T-helper 1 cell treated with Interleukin-12 subunit alpha and Interleukin-12 subunit beta and Interleukin-4 antibody, amounts not matched to agents 30 ng/mL and 1 ng/mL, for 36 hours (primary cell): ENCODE results near the gene RBMS1. TPM values are rescaled to one million over a fixed set of nuclear protein-coding genes. Genes with fewer than 3 reads are reported as not detected.

ENCODE experiments used
- intact Hi-C: fragments of 100-400 bp; cut with micrococcal nuclease; formaldehyde crosslinking; loops from one replicate; pipeline ENCODE4 v1.15.1; 2024
- total RNA-seq: library from RNA; stranded (reverse); gene quantifications from 2 replicates; pipeline ENCODE4 v1.2.3, GENCODE V29; 2022

RBMS1 gene
- total RNA-seq, 1 donor from 2014 or later, result 61.2 TPM

GRCh38 chr2:160268151-160268781 lies 225.3 kb downstream of the RBMS1 start:
- intact Hi-C loops, result loop anchor here (5.0 kb wide), 2 partner anchors 139 to 724 kb away; no protein-coding TSS in a partner anchor

- intact Hi-C loops, result loop anchor here (2.0 to 5.0 kb wide), 3 partner anchors 57 to 725 kb away; no protein-coding TSS in a partner anchor
These were observed 225.9 kb downstream of the RBMS1 start for GRCh38 chr2:160267692-160268091.

GRCh38 chr2:160267022-160267421 lies 226.6 kb downstream of the RBMS1 start:
- intact Hi-C loops, result loop anchor here (2.0 to 5.0 kb wide), 3 partner anchors 56 to 725 kb away; no protein-coding TSS in a partner anchor

GRCh38 chr2:160266037-160266551 lies 227.5 kb downstream of the RBMS1 start:
- intact Hi-C loops, result loop anchor here (2.0 to 5.0 kb wide), 3 partner anchors 55 to 726 kb away; no protein-coding TSS in a partner anchor

- intact Hi-C loops, result no loop called here
These were observed 229.3 kb downstream of the RBMS1 start for GRCh38 chr2:160264308-160264707.

- intact Hi-C loops, result no loop called here
These were observed 231.9 kb downstream of the RBMS1 start for GRCh38 chr2:160261732-160262131.

GRCh38 chr2:160258492-160258805 lies 235.2 kb downstream of the RBMS1 start:
- intact Hi-C loops, result no loop called here

- intact Hi-C loops, result no loop called here
These were observed 235.7 kb downstream of the RBMS1 start for GRCh38 chr2:160257743-160258491.

- intact Hi-C loops, result no loop called here
These were observed 236.4 kb downstream of the RBMS1 start for GRCh38 chr2:160257041-160257742.

GRCh38 chr2:160256507-160256906 lies 237.1 kb downstream of the RBMS1 start:
- intact Hi-C loops, result no loop called here

GRCh38 chr2:160255408-160255807 lies 238.2 kb downstream of the RBMS1 start:
- intact Hi-C loops, result no loop called here

GRCh38 chr2:160254189-160254762 lies 239.3 kb downstream of the RBMS1 start:
- intact Hi-C loops, result no loop called here

- intact Hi-C loops, result no loop called here
These were observed 240.0 kb downstream of the RBMS1 start for GRCh38 chr2:160253440-160254188.

GRCh38 chr2:160252900-160253299 lies 240.7 kb downstream of the RBMS1 start:
- intact Hi-C loops, result loop anchor here (1.0 kb wide), 5 partner anchors 666 to 1020 kb away; no protein-coding TSS in a partner anchor

GRCh38 chr2:160252278-160252887 lies 241.2 kb downstream of the RBMS1 start:
- intact Hi-C loops, result loop anchor here (1.0 kb wide), 5 partner anchors 667 to 1021 kb away; no protein-coding TSS in a partner anchor

- intact Hi-C loops, result no loop called here
These were observed 242.0 kb downstream of the RBMS1 start for GRCh38 chr2:160251569-160251968.

- intact Hi-C loops, result no loop called here
These were observed 243.7 kb downstream of the RBMS1 start for GRCh38 chr2:160249876-160250275.

- intact Hi-C loops, result no loop called here
These were observed 246.1 kb downstream of the RBMS1 start for GRCh38 chr2:160247296-160248035.

GRCh38 chr2:160246356-160246755 lies 247.3 kb downstream of the RBMS1 start:
- intact Hi-C loops, result no loop called here
